Keratinocyte (primary cell): Measurements from ENCODE around the gene OR2W1. TPM values are rescaled to one million over a fixed set of nuclear protein-coding genes. Genes with fewer than 3 reads are reported as not detected.

Source experiments
- DNase-seq: peaks from one replicate; pipeline ENCODE4 v3.0.0-alpha.2; 2011; ENCODE audit warnings: low read depth, missing footprints, low spot score
- FAIRE-seq: peaks from 2 replicates; lab custom pipeline; 2011; peaks lifted over from hg19 to GRCh38; lab: Jason Lieb, UNC
- H2AFZ ChIP-seq: 2 replicates; pipeline ENCODE4 v1.6.0; 2012; ENCODE audit warnings: low read length, control low read depth, inconsistent platforms; ENCODE audit not compliant: control insufficient read depth
- H3K27ac ChIP-seq: 2 replicates; pipeline ENCODE4 v1.5.1; 2011; ENCODE audit warnings: low read length; ENCODE audit not compliant: control insufficient read depth, insufficient read depth
- H3K27me3 ChIP-seq: 3 replicates; pipeline ENCODE4 v1.6.0; 2011; ENCODE audit warnings: low read length; ENCODE audit not compliant: control insufficient read depth, insufficient read depth; ENCODE audit errors: extremely low read depth
- H3K36me3 ChIP-seq, 2 experiments: 2 replicates in 1 of 2; 3 replicates in 1 of 2; pipeline ENCODE4 v1.5.1; 2011; ENCODE audit warnings: low read length in 2 of 2, mild to moderate bottlenecking in 1 of 2; ENCODE audit not compliant: control insufficient read depth in 2 of 2, insufficient read depth in 2 of 2; ENCODE audit errors: extremely low read depth in 1 of 2
- H3K4me1 ChIP-seq: 3 replicates; pipeline ENCODE4 v1.5.1; 2011; ENCODE audit warnings: low read length; ENCODE audit not compliant: control insufficient read depth, insufficient read depth; ENCODE audit errors: extremely low read depth
- H3K4me2 ChIP-seq: 3 replicates; pipeline ENCODE4 v1.6.0; 2011; ENCODE audit warnings: low read depth, low read length; ENCODE audit not compliant: control insufficient read depth, insufficient read depth; ENCODE audit errors: extremely low read depth
- H3K4me3 ChIP-seq, 3 experiments: fragments of 200-600 bp in 1 of 3; sonication (generic) in 1 of 3; 2 replicates in 2 of 3; 3 replicates in 1 of 3; pipeline ENCODE4 v1.5.1; 2011 to 2016; ENCODE audit warnings: low read length in 3 of 3, mild to moderate bottlenecking in 3 of 3, control low read depth in 2 of 3, inconsistent platforms in 1 of 3, low read depth in 1 of 3, mixed read lengths in 1 of 3, mixed run types in 1 of 3, moderate library complexity in 1 of 3; ENCODE audit not compliant: control insufficient read depth in 2 of 3, insufficient read depth in 2 of 3; ENCODE audit errors: extremely low read depth in 1 of 3
- H3K79me2 ChIP-seq: 2 replicates; pipeline ENCODE4 v1.6.0; 2012; ENCODE audit warnings: low read length; ENCODE audit not compliant: control insufficient read depth, insufficient read depth
- H3K9ac ChIP-seq: 3 replicates; pipeline ENCODE4 v1.6.0; 2011; ENCODE audit warnings: low read length; ENCODE audit not compliant: control insufficient read depth, insufficient read depth; ENCODE audit errors: extremely low read depth
- H3K9me1 ChIP-seq: 3 replicates; pipeline ENCODE4 v1.6.0; 2011; ENCODE audit warnings: low read length; ENCODE audit not compliant: control insufficient read depth, insufficient read depth; ENCODE audit errors: extremely low read depth
- H3K9me3 ChIP-seq: 2 replicates; pipeline ENCODE4 v1.5.1; 2012; ENCODE audit warnings: low read depth, low read length; ENCODE audit not compliant: control insufficient read depth
- H4K20me1 ChIP-seq: 3 replicates; pipeline ENCODE4 v1.6.0; 2011; ENCODE audit warnings: low read length; ENCODE audit not compliant: control insufficient read depth, insufficient read depth; ENCODE audit errors: extremely low read depth
- EZH2 ChIP-seq: IDR thresholded peaks from one replicate; pipeline ENCODE4 v1.6.1; 2012; ENCODE audit warnings: inconsistent platforms, mild to moderate bottlenecking, low read length, moderate library complexity
- dilution Hi-C: fragments of 300-500 bp; cut with MboI; formaldehyde crosslinking; loops from one replicate; pipeline ENCODE4 v1.7.0; 2020; ENCODE audit warnings: low sequenced_read_pairs; ENCODE audit not compliant: extremely low pct_ligation_motif_present
- polyA plus RNA-seq, 5 experiments: library from polyadenylated mRNA; depleted of rRNA in 3 of 5; stranded (reverse) in 3 of 5; stranded (forward) in 1 of 5; unstranded in 1 of 5; fragments of >200 nt; gene quantifications; 1 replicate in 1 of 5; 2 replicates in 3 of 5; 3 replicates in 1 of 5; pipeline versions ENCODE4 v1.2.1 to v1.2.3, GENCODE V29; 2011 to 2012; ENCODE audit warnings: missing spikeins in 2 of 5, low read depth in 1 of 5, low replicate concordance in 1 of 5
- TF ChIP-seq, protein P1 (sequence below), 3 experiments: IDR thresholded peaks in 1 of 3; conservative IDR thresholded peaks in 1 of 3; optimal IDR thresholded peaks in 1 of 3; 2 replicates in 2 of 3; 3 replicates in 1 of 3; pipeline versions ENCODE3 to v1.5.1; 2011; ENCODE audit warnings: low read length in 3 of 3, mild to moderate bottlenecking in 3 of 3, moderate library complexity in 2 of 3, control low read depth in 1 of 3, inconsistent platforms in 1 of 3; ENCODE audit not compliant: insufficient read depth in 2 of 3; ENCODE audit errors: extremely low read depth in 1 of 3

Gene OR2W1
- polyA plus RNA-seq, 1 donor (not counting 4 experiments of a cell fraction or from before 2014, with no cell fraction given) = not detected

DNA sequence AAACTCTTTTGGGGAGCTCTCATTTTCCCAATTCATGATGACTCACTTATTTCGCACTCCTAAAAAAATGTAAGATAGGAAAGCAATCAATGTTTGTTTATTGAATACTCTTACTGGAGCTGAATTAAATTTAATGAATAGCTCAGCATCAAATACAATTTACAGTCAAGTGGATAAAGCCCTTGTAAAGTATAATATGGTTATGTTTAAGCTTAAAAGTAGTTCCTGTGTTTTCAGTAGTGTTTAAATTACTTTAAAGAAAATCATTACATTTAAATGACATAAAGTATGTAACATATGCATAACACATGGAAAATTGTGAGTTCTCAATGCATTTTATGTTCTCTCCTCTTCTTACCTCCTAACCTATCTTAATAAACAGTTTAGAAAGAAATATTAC is 42.2 kb upstream of the OR2W1 start, which contains the start of gene OR2B3:
Gene OR2B3, minus strand, starts transcription at position 101 of the 400 bp plus-strand sequence. Its CDS starts 65 bp downstream, at position 36.
- no peaks in the 10 kb centered on the region for H3K79me2 ChIP-seq
- no peaks in the 10 kb centered on the region for H3K4me1 ChIP-seq
- H3K27ac ChIP-seq = no peak within 1 kb of the TSS
- no peaks in the 10 kb centered on the region for H3K9me1 ChIP-seq
- no peak for DNase-seq
- FAIRE-seq = no peak
- no peak within 1 kb of the TSS for H2AFZ ChIP-seq
- no peak within 1 kb of the TSS for H3K9ac ChIP-seq
- H3K4me3 ChIP-seq = no peak within 1 kb of the TSS
- TF ChIP-seq EZH2 = no peak
- TF ChIP-seq, protein P1, sequence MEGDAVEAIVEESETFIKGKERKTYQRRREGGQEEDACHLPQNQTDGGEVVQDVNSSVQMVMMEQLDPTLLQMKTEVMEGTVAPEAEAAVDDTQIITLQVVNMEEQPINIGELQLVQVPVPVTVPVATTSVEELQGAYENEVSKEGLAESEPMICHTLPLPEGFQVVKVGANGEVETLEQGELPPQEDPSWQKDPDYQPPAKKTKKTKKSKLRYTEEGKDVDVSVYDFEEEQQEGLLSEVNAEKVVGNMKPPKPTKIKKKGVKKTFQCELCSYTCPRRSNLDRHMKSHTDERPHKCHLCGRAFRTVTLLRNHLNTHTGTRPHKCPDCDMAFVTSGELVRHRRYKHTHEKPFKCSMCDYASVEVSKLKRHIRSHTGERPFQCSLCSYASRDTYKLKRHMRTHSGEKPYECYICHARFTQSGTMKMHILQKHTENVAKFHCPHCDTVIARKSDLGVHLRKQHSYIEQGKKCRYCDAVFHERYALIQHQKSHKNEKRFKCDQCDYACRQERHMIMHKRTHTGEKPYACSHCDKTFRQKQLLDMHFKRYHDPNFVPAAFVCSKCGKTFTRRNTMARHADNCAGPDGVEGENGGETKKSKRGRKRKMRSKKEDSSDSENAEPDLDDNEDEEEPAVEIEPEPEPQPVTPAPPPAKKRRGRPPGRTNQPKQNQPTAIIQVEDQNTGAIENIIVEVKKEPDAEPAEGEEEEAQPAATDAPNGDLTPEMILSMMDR (optimal IDR thresholded peaks at IDR 0.05 in 1 of 3, IDR thresholded peaks at IDR 0.05 in 1 of 3, conservative IDR thresholded peaks at IDR 0.05 in 1 of 3; ENCODE audit: extremely low read depth in 1 of 3, insufficient read depth in 2 of 3, low read length in 3 of 3) = no peak
- dilution Hi-C loops = no loop called here
- H3K36me3 ChIP-seq = no peaks in the 10 kb centered on the region
- no peaks in the 10 kb centered on the region for H3K27me3 ChIP-seq
- no peak within 1 kb of the TSS for H3K4me2 ChIP-seq
- H4K20me1 ChIP-seq = no peaks in the 10 kb centered on the region
- no peaks in the 10 kb centered on the region for H3K9me3 ChIP-seq

DNA sequence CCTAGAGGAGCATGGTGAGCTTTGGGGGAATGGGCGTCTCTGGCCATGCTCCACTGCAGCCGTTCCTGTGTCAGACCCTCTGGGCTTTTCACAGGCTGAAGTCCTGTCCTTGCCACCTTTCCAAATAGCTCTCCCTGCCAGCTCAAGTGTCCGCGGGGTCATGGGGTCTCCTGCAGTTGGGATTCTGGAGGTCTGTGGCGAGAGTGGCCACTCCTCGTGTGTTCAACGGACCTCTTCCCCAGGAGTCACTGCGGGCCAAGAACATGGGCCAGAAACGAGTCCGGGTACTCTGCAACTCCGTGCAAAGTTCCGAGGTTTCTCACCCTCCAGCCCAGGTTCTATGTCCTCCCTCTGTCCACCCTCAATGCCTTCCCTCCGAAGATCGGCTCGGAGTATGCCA is 37.5 kb upstream of the OR2W1 start:
- TF ChIP-seq, protein P1 (optimal IDR thresholded peaks at IDR 0.05 in 1 of 3, IDR thresholded peaks at IDR 0.05 in 1 of 3, conservative IDR thresholded peaks at IDR 0.05 in 1 of 3; ENCODE audit: extremely low read depth in 1 of 3, insufficient read depth in 2 of 3, low read length in 3 of 3) = no peak
- Histone ChIP-seq H3K79me2 (no peaks in the 10 kb centered on the region), H3K4me1 (no peaks in the 10 kb centered on the region), H3K36me3 (no peaks in the 10 kb centered on the region), H3K9ac (no peak overlapping the region), H4K20me1 (no peaks in the 10 kb centered on the region), H2AFZ (no peak overlapping the region), H3K27me3 (no peaks in the 10 kb centered on the region), H3K27ac (no peak overlapping the region), H3K4me2 (no peak overlapping the region), H3K4me3 (no peak overlapping the region), H3K9me1 (no peaks in the 10 kb centered on the region), H3K9me3 (no peaks in the 10 kb centered on the region)
- no peak for FAIRE-seq
- no peak for DNase-seq
- dilution Hi-C loops = no loop called here
